GM18502 (cell line): ENCODE measurements around the gene SCRG1.
A peak's percentile ranks its signal among the peaks of the same experiment; 100 is the strongest.

Experiments used
- ATAC-seq: cut with Tn5 transposase; IDR thresholded peaks from one replicate; pipeline ENCODE4 v1.9.1; 2021; ENCODE audit warnings: mild to moderate bottlenecking; ENCODE audit not compliant: unreplicated experiment, poor library complexity

Gene SCRG1

DNA sequence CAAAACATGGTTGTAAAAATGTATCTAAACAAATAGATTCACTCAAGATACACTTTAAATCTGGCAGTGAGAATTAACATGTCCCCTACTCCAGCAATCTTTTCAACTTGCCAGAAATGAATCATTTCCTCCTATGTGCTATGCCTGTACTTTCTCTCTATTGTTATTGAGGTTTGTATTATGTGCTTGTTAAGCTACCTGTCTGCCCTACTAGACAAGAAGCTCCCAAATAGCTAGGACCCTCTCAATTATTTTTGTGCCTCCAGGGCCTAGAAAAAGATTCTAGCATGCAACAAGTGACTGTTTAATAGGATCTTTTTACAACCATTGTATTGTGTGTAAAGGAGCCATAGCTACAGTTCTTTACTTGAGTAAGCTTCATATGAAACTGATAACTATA is 31.6 kb downstream of the SCRG1 start:
- ATAC-seq = peak; percentile 27

- no peak for ATAC-seq
These were observed 33.4 kb downstream of the SCRG1 start for GRCh38 chr4:173365359-173365996.

GRCh38 chr4:173362666-173363065 is 36.2 kb downstream of the SCRG1 start:
- no peak for ATAC-seq

DNA sequence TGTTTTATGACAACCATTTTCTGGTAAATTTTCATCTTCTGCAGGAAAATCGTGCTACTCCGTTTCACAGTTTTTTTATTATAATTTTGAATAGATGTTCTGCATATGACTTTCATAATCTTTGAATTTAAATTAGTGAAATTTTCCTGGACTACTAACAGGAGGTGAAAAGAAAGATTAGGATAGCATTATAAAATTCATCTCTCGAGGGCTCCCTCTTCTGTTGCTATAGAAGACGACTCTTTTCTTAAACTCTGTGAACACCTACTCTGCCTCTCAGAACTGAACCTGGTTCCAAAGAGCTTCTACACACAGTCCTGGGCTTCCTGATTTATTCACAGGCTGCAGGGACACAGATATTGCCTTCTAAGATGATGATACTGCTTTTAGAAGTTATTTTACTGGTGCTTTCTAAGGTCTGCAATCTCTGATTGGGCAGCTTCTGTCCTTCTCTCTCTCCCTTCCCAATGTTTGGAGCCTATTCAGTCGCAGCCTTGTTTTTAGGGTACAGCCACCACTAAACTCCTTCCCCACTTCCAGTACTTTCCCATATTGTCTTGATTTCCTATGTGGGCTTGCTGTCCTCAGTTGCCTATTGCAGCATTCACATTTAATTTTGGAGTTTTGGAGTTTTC is 38.2 kb downstream of the SCRG1 start:
- no peak for ATAC-seq

DNA sequence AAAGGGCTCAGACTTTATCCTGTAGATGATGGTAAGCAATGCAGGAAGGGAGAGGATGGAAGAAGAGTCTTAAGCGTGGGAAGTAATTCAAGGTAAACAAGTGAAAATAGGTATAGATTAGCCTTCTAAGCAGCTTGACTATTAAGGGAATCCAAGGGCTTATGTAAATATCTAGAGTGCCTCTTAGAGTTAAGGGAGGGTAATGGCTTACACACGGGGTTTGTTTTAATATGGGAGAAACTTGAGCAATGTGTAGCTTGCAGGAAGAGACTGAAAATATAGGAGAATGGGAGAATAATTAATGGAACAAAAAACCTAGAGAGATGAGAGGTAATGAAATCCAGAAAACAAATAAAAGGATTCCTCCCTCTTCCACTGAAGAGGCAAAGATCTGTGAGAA is 41.0 kb downstream of the SCRG1 start:
- no peak for ATAC-seq

GRCh38 chr4:173347467-173347866 is 51.4 kb downstream of the SCRG1 start:
- ATAC-seq = no peak

DNA sequence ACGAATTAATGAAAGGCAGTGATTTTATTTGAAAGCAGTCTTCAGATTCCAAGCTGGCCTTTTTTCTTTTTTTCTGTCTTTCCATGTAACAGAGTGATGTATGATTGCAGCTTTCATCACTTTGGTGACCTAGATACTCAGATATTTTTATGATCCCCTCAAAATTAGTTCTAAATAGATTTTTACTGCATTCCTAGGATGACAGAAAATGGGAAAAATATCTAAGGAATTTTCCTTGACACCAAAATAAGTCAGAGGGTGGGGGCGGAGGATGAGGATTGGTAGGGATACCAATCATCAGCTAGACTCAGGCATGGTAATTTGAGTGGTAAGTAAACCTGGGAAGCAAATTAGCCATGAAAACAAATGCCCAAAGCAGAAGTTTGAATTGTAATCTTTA is 52.8 kb downstream of the SCRG1 start:
- ATAC-seq = peak; percentile 6

DNA sequence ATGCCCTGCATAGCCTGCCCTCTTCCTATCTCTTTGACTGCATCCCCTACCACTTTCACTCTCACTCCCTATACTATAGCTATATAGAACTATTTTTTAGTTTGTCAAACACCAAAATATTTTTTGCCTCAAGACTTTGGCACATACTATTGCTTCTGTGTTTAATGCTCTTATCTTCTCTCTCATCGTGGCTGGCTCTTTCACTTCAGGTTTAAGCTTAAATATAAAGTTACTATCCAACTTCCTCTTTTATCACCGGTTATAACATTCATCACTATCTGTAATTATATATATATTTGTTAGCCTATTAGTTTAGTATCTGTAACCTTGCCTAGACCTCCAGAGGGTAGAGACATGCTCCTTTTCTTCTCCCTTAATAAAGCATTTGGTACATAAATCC is 53.3 kb downstream of the SCRG1 start:
- ATAC-seq = peak; percentile 76

- no peak for ATAC-seq
These were observed 55.0 kb downstream of the SCRG1 start for GRCh38 chr4:173343832-173344397.

GRCh38 chr4:173337463-173337862 is 61.5 kb downstream of the SCRG1 start:
- ATAC-seq = no peak

- ATAC-seq = peak; percentile 43
These were observed 63.8 kb downstream of the SCRG1 start for GRCh38 chr4:173334891-173335752.
